ENCODE data around the gene FGFR2. TPM values are rescaled to one million over a fixed set of nuclear protein-coding genes. Genes with fewer than 3 reads are reported as not detected.

Gene FGFR2
- total RNA-seq, 1 experiment from 2014 or later, result 135 TPM

DNA sequence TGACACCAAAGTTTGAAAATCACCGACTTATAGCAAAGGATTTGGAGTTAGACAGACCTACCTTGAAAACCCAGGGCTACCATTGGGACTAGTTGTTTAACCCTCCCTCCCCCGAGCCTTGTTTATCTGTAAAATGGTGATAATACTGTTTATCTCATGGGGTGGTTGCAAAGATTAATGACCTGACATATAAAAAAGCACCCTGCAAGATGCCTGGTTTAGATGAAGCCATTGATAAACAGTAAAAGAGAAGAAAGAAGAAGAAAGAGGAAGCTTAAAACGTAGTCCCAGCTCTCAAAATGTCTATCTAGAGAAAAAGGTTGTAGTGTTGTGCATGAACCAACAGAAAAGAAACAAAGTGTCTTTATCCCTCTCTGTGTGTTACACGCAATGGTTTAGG, 145.7 kb downstream of the FGFR2 start:
- Histone ChIP-seq H2BK15ac (ENCODE audit: low read depth, low read length) (no peak overlapping the region), H2BK120ac (ENCODE audit: low read depth, low read length, poor library complexity, severe bottlenecking) (no peak overlapping the region), H3T11ph (ENCODE audit: low read length) (no peak overlapping the region), H4K5ac (ENCODE audit: insufficient read length, low read depth, low read length) (no peak overlapping the region), H3K14ac (ENCODE audit: insufficient read depth, low read length) (no peak overlapping the region), H3K79me2 (ENCODE audit: insufficient read depth, low read length) (no peaks in the 10 kb centered on the region), H4K8ac (replicated peaks; ENCODE audit: insufficient read length, low read depth, low read length) (no peak overlapping the region), H3K18ac (ENCODE audit: insufficient read length, low read depth, low read length) (no peak overlapping the region), H2BK12ac (ENCODE audit: insufficient read length, low read depth, low read length) (no peak overlapping the region), H3K23me2 (ENCODE audit: insufficient read length, low read depth, low read length, poor library complexity, severe bottlenecking) (no peaks in the 10 kb centered on the region), H2AFZ (ENCODE audit: low read length) (no peak overlapping the region), H3K23ac (ENCODE audit: insufficient read length, low read depth, low read length) (no peak overlapping the region), H3K4me2 (ENCODE audit: insufficient read depth, insufficient read length, low read length) (no peak overlapping the region), H3K9ac (ENCODE audit: extremely low read depth, insufficient read length, low read length) (no peak overlapping the region), H2AK5ac (ENCODE audit: insufficient read length, low read length) (no peak overlapping the region), H3K4ac (ENCODE audit: low read depth, low read length) (no peak overlapping the region), H4K91ac (ENCODE audit: insufficient read length, low read depth, low read length) (no peak overlapping the region), H3K4me1 (ENCODE audit: insufficient read depth, low read length) (no peaks in the 10 kb centered on the region), H3K27ac (ENCODE audit: insufficient read length, low read depth, low read length) (no peak overlapping the region), H3K9me3 (ENCODE audit: control insufficient read depth, low read depth, low read length) (no peaks in the 10 kb centered on the region), H2BK20ac (ENCODE audit: low read depth, low read length, poor library complexity, severe bottlenecking) (no peak overlapping the region), H4K20me1 (ENCODE audit: control insufficient read depth, insufficient read depth, insufficient read length) (no peaks in the 10 kb centered on the region), H3K79me1 (ENCODE audit: insufficient read depth, low read depth, low read length, poor library complexity, severe bottlenecking) (no peaks in the 10 kb centered on the region), H3K27me3 (ENCODE audit: insufficient read depth, low read length) (no peaks in the 10 kb centered on the region), H2BK5ac (ENCODE audit: insufficient read length, low read length) (no peak overlapping the region), H3K56ac (ENCODE audit: insufficient read length, low read depth, low read length) (no peak overlapping the region)
- TF ChIP-seq, protein P1, sequence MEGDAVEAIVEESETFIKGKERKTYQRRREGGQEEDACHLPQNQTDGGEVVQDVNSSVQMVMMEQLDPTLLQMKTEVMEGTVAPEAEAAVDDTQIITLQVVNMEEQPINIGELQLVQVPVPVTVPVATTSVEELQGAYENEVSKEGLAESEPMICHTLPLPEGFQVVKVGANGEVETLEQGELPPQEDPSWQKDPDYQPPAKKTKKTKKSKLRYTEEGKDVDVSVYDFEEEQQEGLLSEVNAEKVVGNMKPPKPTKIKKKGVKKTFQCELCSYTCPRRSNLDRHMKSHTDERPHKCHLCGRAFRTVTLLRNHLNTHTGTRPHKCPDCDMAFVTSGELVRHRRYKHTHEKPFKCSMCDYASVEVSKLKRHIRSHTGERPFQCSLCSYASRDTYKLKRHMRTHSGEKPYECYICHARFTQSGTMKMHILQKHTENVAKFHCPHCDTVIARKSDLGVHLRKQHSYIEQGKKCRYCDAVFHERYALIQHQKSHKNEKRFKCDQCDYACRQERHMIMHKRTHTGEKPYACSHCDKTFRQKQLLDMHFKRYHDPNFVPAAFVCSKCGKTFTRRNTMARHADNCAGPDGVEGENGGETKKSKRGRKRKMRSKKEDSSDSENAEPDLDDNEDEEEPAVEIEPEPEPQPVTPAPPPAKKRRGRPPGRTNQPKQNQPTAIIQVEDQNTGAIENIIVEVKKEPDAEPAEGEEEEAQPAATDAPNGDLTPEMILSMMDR (conservative IDR thresholded peaks at IDR 0.05), result no peak
- peaks cover 3 to 4% of the 10 kb centered on the region in 2 experiments; a peak in 2 of 4 replicates for H3K4me1 Mint-ChIP-seq
- no peak overlapping the region for H3K4me3 Mint-ChIP-seq
- no peaks in the 10 kb centered on the region for H3K36me3 Mint-ChIP-seq (ENCODE audit: insufficient read depth in 1 of 3, low read depth in 3 of 3)
- no peak overlapping the region for H3K27ac Mint-ChIP-seq
- WGBS (ENCODE audit: extremely low coverage, insufficient read length, low lambda C conversion rate), result no CpG with 5 or more reads among the region's 4 CpGs
- DNase-seq, result no peak
- no peaks in the 10 kb centered on the region; the same call in 1 of the 2 replicates for H3K27me3 Mint-ChIP-seq (ENCODE audit: low read depth)
- no peaks in the 10 kb centered on the region; a peak in 1 of 5 replicates for H3K9me3 Mint-ChIP-seq

Measured in H9 (cell line).